22Rv1 (cell line): ENCODE measurements around the gene CYSTM1.

Source experiments
- CTCF ChIP-seq: fragments of 450-650 bp; IDR thresholded peaks from 2 replicates; pipeline ENCODE4 v1.5.1; 2017; ENCODE audit warnings: mild to moderate bottlenecking
- ZFX ChIP-seq: fragments of 450-650 bp; IDR thresholded peaks from 2 replicates; pipeline ENCODE4 v1.6.1; 2017; ENCODE audit warnings: antibody characterized with exemption, borderline replicate concordance

- no peak for TF ChIP-seq CTCF
- TF ChIP-seq ZFX, result no peak
Measured at GRCh38 chr5:140287801-140288521, 113.0 kb downstream of the CYSTM1 start.
